ENCODE measurements around the gene PTMA.

The PTMA gene

GRCh38 chr2:231714639-231715498 lies 6.5 kb downstream of the PTMA start:
- no peak for DNase-seq (ENCODE audit: extremely low read depth, low read depth)
- TF ChIP-seq CTCF (IDR thresholded peaks at IDR 0.05; ENCODE audit: low read depth, low read length, missing control alignments), result peak; percentile 80

GRCh38 chr2:231715499-231715837 lies 7.1 kb downstream of the PTMA start:
- no peak for TF ChIP-seq CTCF (IDR thresholded peaks at IDR 0.05; ENCODE audit: low read depth, low read length, missing control alignments)
- no peak for DNase-seq (ENCODE audit: extremely low read depth, low read depth)
- H3K4me3 ChIP-seq (replicated peaks; ENCODE audit: low read depth, low read length), result no peak overlapping the region

More at GRCh38 chr2:231714639-231715498, 6.5 kb downstream of the PTMA start:
- no peak overlapping the region for H3K4me3 ChIP-seq (replicated peaks; ENCODE audit: low read depth, low read length)

- TF ChIP-seq CTCF (IDR thresholded peaks at IDR 0.05; ENCODE audit: low read depth, low read length, missing control alignments), result no peak
These were observed 7.8 kb downstream of the PTMA start for GRCh38 chr2:231715988-231716616.

GRCh38 chr2:231716666-231717280 lies 8.4 kb downstream of the PTMA start:
- no peak overlapping the region for H3K4me3 ChIP-seq (replicated peaks; ENCODE audit: low read depth, low read length)
- TF ChIP-seq CTCF (IDR thresholded peaks at IDR 0.05; ENCODE audit: low read depth, low read length, missing control alignments), result no peak
- no peak for DNase-seq (ENCODE audit: extremely low read depth, low read depth)

More at GRCh38 chr2:231715988-231716616, 7.8 kb downstream of the PTMA start:
- no peak overlapping the region for H3K4me3 ChIP-seq (replicated peaks; ENCODE audit: low read depth, low read length)
- DNase-seq (ENCODE audit: extremely low read depth, low read depth), result no peak

GRCh38 chr2:231717281-231718171 lies 9.2 kb downstream of the PTMA start:
- TF ChIP-seq CTCF (IDR thresholded peaks at IDR 0.05; ENCODE audit: low read depth, low read length, missing control alignments), result no peak
- no peak overlapping the region for H3K4me3 ChIP-seq (replicated peaks; ENCODE audit: low read depth, low read length)
- DNase-seq (ENCODE audit: extremely low read depth, low read depth), result no peak

GRCh38 chr2:231718799-231719198 lies 10.5 kb downstream of the PTMA start:
- no peak for TF ChIP-seq CTCF (IDR thresholded peaks at IDR 0.05; ENCODE audit: low read depth, low read length, missing control alignments)
- no peak overlapping the region for H3K4me3 ChIP-seq (replicated peaks; ENCODE audit: low read depth, low read length)
- no peak for DNase-seq (ENCODE audit: extremely low read depth, low read depth)
